Ishikawa (cell line): ENCODE results near the gene TMC6.

Experiments
- CEBPB ChIP-seq: IDR thresholded peaks from 2 replicates; pipeline ENCODE4 v1.6.1; 2012
- REST ChIP-seq: IDR thresholded peaks from 2 replicates; pipeline ENCODE4 v1.6.1; 2012; ENCODE audit warnings: low read depth, mild to moderate bottlenecking

GRCh38 chr17:78164748-78165607, 36.4 kb upstream of the TMC6 start:
- TF ChIP-seq REST: no peak
- no peak for TF ChIP-seq CEBPB
